ENCODE results near the gene OR2F2.

The OR2F2 gene

DNA sequence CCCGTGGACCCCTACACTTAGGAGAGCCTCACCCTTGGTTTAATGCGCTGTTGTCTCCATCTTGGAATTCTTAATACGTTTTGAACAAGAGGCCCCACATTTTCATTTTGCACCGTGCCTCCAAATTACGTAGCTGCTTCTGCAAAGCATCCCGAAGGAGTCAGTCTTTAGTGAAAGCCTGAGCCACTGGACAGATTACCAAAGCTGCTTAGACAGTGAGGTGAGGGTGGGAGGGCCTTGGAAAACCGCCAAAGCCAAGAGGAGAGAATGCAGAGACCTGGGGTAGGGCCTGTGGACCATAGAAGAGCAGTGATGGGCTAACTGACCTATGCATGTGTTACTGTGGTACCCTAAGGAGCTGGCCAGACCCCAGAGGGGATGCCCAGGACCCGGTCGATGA lies 28.9 kb upstream of the OR2F2 start:
- H3K4me1 Mint-ChIP-seq (ENCODE audit: low read depth): peaks cover 6% of the 10 kb centered on the region

DNA sequence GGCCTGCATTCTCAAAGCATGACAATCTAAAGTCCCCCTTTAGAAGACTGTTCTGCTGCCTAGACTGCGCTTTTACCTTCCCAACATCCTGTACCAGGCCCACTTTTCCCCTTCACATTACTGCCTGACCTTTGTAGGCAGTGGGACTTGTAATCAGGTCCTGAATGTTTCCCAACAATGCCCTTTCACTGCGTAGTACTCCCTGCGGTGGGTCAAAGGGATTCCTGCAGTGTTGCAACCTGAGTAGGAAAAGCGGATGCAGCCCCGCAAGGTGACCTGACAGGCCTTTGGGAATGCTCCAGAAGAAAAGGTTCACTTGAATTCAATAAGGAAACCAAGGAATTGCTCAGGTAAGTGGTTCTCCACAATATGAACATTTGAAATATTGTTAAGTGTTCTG lies 28.1 kb upstream of the OR2F2 start:
- peaks cover 12% of the 10 kb centered on the region for H3K27me3 Mint-ChIP-seq (ENCODE audit: low read depth)
- peaks cover 2% of the 10 kb centered on the region for H3K4me1 Mint-ChIP-seq (ENCODE audit: low read depth)
- H3K4me3 Mint-ChIP-seq: no peak overlapping the region
- no peak overlapping the region for H3K27ac Mint-ChIP-seq
- H3K36me3 Mint-ChIP-seq (ENCODE audit: low read depth): no peaks in the 10 kb centered on the region
- H3K9me3 Mint-ChIP-seq: no peaks in the 10 kb centered on the region

More for the DNA sequence above, 28.9 kb upstream of the OR2F2 start:
- Mint-ChIP-seq H3K27ac (no peak overlapping the region), H3K9me3 (no peaks in the 10 kb centered on the region), H3K4me3 (no peak overlapping the region), H3K36me3 (ENCODE audit: low read depth) (no peaks in the 10 kb centered on the region), H3K27me3 (ENCODE audit: low read depth) (peaks cover 12% of the 10 kb centered on the region)

DNA sequence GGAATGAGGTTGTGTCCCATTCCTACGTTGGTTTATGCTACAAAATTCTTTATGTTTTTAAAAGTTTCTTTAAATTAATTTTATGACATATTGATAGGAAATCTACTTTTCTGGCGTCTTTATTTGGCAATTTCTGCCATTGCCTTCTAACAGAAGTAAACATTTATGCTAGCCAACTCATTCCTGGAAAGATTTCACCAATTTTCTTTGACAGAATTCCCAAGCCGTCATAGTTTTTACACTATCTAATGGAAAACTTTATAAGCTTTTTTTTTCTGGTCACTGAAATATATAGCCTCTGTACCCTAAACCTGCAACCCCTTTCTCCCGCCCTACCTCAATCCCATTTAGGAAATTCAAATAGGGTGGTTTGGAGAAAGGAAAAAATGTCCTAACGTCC lies 26.9 kb upstream of the OR2F2 start:
- Mint-ChIP-seq H3K4me3 (no peak overlapping the region), H3K4me1 (ENCODE audit: low read depth) (no peaks in the 10 kb centered on the region), H3K27ac (no peak overlapping the region), H3K9me3 (no peaks in the 10 kb centered on the region), H3K27me3 (ENCODE audit: low read depth) (peaks cover 12% of the 10 kb centered on the region), H3K36me3 (ENCODE audit: low read depth) (no peaks in the 10 kb centered on the region)

DNA sequence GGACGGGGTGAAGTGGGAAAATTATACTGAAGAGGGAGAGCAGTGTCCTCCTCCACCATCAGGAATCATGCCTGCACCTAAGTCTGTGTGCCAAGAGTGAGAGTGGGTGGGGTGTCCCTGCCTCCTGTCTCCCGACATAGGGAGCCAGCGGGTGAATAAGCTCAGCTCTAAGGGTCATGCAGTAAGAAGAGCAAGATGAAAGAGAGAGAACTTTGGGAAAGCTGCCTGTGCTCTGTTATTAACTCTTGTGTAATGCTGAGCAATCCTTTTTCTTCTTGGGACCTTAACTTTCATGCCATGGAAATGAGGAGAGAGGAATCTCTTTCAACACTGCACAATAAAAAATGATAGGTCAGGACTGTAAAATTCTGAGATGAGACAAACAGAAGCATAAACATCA lies 25.2 kb upstream of the OR2F2 start:
- no peaks in the 10 kb centered on the region for H3K9me3 Mint-ChIP-seq
- H3K27me3 Mint-ChIP-seq (ENCODE audit: low read depth): peaks cover 22% of the 10 kb centered on the region
- H3K4me1 Mint-ChIP-seq (ENCODE audit: low read depth): no peaks in the 10 kb centered on the region
- H3K4me3 Mint-ChIP-seq: no peak overlapping the region
- H3K27ac Mint-ChIP-seq: no peak overlapping the region
- H3K36me3 Mint-ChIP-seq (ENCODE audit: low read depth): no peaks in the 10 kb centered on the region

DNA sequence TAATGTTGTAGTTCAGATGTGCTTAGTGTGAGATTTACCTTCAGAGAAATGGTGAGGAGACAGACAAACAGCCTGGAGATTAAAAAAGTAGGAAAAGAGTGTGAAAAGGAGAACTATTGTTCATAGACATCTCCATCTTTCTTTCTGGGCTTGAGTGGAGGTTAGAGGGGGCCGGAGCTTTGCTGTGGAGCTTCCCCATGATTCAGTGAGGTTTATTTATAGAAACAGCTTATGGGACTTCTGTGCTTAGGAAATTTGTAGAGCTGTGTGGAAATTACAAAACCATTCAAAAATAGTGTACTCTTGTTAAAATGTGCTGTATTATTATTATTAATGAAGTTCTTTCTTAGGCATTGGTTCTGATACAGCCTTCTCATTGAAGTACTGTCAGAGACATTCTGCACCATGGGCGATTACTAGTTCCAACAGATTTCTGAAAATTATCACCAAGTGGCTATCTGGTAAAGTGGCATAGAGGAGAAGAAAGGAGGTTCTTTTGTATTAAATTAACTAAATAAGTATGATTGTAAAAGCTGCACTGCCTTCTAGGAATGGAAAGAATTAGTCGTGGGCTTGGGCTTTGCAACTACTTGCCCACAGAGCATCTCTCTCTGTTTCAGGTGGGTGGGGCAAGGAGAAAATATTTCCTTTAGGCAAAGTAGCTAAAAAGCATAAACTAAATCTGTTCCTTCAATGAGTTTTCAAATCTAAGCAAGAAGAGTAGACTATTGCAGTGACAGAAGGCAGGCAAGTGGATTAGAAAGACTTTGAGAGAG lies 24.4 kb upstream of the OR2F2 start:
- Mint-ChIP-seq H3K27ac (no peak overlapping the region), H3K36me3 (ENCODE audit: low read depth) (no peaks in the 10 kb centered on the region), H3K4me3 (no peak overlapping the region), H3K9me3 (no peaks in the 10 kb centered on the region), H3K27me3 (ENCODE audit: low read depth) (peaks cover 22% of the 10 kb centered on the region), H3K4me1 (ENCODE audit: low read depth) (no peaks in the 10 kb centered on the region)

DNA sequence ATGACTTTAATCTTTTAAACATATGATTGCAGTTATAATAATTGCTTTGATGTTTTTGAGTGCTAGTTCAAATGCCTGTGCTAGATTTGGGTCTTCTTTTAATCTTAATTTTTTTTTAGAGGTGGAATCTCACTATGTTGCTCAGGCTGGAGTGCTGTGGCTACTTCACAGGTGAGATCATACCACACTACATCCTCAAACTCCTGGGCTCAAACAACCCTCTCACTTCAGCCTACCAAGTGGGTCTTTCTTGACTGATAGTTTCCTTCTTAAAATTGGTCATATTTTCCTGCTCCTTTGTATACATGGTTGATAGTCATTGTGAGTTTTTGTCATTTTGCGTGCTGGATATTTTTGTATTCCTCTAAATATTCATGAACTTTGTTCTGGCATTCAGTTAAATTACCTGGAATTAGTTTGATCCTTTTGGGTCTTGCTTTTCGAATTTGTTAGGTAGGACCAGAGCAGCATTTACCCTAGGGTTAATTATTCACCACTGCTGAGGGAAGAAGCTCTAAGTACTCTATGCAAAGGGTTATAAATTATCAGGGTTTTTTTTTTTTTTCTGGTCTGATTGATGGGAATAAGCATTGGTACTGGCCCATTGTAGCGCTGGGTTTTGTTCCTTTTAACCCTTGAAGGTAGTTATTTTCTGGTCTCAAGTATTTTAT lies 21.0 kb upstream of the OR2F2 start:
- Mint-ChIP-seq H3K4me3 (no peak overlapping the region), H3K4me1 (ENCODE audit: low read depth) (no peaks in the 10 kb centered on the region), H3K9me3 (no peaks in the 10 kb centered on the region), H3K36me3 (ENCODE audit: low read depth) (no peaks in the 10 kb centered on the region), H3K27ac (no peak overlapping the region), H3K27me3 (ENCODE audit: low read depth) (peaks cover 32% of the 10 kb centered on the region)

DNA sequence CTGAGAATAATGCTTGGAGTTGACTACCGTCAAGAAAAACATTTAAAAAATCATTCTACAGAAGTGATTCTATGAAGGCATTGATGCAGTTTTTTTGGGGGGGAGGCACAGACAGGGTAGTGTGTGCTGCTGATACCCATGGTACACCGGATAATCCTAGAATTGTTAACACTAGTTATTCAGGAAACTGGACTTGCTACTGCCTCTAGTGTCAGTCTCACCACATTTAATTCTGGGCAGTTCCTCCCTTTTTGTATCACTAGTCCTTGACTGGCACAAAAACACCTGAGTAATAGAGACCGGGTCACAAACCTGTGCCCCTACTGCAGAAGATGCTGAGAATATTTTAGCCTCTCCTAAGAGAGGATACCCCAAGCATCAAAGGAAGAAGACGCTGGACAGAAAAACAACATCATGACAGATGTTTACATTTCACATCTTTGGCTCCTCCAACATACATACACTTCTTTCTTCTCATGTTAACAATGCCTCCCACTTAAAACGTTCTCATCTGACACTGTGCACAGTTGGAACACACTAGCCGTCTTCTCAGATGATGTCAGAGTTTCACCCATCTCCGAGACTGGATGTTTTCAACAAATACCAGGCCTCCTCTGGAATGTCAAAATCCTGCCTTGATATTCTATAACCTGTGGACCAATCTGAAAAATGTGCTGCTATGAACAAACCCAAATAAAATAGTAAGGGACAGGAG lies 19.9 kb upstream of the OR2F2 start:
- Mint-ChIP-seq H3K4me1 (ENCODE audit: low read depth) (no peaks in the 10 kb centered on the region), H3K4me3 (no peak overlapping the region), H3K27me3 (ENCODE audit: low read depth) (peaks cover 38% of the 10 kb centered on the region), H3K9me3 (no peaks in the 10 kb centered on the region), H3K36me3 (ENCODE audit: low read depth) (no peaks in the 10 kb centered on the region), H3K27ac (no peak overlapping the region)

DNA sequence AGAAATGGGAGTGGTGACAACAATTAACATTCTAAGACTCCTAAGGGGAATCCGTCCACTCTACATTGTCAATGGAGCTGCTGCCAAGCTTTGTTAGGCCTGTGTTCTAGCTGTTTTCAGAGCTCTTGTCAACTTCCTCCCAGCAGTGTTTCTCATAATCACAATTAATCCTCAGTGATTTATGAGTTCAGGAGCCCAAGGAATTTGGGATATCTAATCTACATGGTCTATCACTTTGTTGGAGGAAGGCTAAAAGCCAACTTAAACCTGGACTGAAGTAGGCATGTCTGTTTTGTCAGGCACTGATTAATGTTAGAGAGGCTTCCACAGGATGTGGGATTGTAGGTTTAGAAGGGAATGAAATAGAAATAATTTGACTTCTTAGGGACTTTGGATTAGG lies 10.2 kb upstream of the OR2F2 start:
- Mint-ChIP-seq H3K4me1 (ENCODE audit: low read depth) (peaks cover 2% of the 10 kb centered on the region), H3K27ac (no peak overlapping the region), H3K4me3 (no peak overlapping the region), H3K27me3 (ENCODE audit: low read depth) (peaks cover 32% of the 10 kb centered on the region), H3K36me3 (ENCODE audit: low read depth) (no peaks in the 10 kb centered on the region), H3K9me3 (no peaks in the 10 kb centered on the region)

DNA sequence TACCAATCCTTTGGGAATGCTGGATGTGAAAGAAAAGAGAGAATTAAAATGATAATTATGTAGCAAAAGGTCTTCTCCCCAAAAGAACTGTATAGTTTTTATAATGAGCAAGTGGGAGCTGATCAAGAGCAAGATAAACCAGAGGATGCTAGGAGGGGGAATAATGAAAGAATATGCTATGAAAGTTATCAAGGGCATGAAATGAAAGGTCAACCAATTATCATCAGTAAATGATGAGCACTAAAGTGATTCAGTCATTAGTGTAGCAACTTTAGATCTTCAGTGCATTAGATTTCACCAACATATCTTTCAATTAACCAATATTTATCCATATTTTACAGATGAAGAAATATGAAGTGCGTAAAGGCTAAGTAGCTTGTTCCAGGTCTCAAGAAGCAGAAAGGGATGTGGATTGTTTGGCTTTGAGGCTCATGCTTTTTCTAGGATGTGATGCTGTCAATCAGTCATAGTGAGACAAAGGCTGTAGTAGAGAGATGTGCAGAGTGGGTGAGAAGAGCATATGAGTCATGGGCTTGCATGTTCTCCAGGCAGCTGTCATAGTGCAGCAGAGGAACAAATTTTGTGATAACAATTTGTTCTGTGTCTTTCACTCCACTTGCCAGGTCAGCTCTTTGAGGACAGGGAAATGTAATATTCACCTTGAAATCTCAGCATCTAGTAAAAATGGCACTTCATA lies 5.7 kb upstream of the OR2F2 start:
- peaks cover 3% of the 10 kb centered on the region for H3K27me3 Mint-ChIP-seq (ENCODE audit: low read depth)
- H3K9me3 Mint-ChIP-seq: peaks cover 6% of the 10 kb centered on the region
- H3K27ac Mint-ChIP-seq: no peak overlapping the region
- no peak overlapping the region for H3K4me3 Mint-ChIP-seq
- peaks cover 12% of the 10 kb centered on the region for H3K4me1 Mint-ChIP-seq (ENCODE audit: low read depth)
- H3K36me3 Mint-ChIP-seq (ENCODE audit: low read depth): peaks cover 2% of the 10 kb centered on the region

DNA sequence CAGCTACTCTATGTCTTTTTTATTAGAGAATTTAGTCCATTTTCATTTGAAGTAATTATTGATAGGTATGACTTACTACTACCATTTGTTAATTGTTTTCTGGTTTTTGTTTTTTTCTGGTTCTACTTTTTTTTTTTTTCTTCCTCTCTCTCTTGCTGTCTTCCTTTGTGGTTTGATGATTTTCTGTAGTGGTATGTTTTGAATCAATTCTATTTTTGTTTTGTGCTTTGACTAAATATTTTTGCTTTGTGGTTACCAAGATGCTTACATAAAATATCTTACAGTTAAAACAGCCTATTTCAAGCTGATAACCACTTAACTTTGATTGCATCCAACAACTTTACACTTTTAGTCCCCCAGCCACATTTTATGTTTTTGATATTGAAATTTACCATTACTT lies 3.3 kb upstream of the OR2F2 start:
- H3K27ac Mint-ChIP-seq: peak overlapping the region; percentile 4
- H3K27me3 Mint-ChIP-seq (ENCODE audit: low read depth): peaks cover 3% of the 10 kb centered on the region
- H3K9me3 Mint-ChIP-seq: peaks cover 6% of the 10 kb centered on the region
- H3K36me3 Mint-ChIP-seq (ENCODE audit: low read depth): peaks cover 2% of the 10 kb centered on the region
- no peak overlapping the region for H3K4me3 Mint-ChIP-seq
- peaks cover 12% of the 10 kb centered on the region for H3K4me1 Mint-ChIP-seq (ENCODE audit: low read depth)

DNA sequence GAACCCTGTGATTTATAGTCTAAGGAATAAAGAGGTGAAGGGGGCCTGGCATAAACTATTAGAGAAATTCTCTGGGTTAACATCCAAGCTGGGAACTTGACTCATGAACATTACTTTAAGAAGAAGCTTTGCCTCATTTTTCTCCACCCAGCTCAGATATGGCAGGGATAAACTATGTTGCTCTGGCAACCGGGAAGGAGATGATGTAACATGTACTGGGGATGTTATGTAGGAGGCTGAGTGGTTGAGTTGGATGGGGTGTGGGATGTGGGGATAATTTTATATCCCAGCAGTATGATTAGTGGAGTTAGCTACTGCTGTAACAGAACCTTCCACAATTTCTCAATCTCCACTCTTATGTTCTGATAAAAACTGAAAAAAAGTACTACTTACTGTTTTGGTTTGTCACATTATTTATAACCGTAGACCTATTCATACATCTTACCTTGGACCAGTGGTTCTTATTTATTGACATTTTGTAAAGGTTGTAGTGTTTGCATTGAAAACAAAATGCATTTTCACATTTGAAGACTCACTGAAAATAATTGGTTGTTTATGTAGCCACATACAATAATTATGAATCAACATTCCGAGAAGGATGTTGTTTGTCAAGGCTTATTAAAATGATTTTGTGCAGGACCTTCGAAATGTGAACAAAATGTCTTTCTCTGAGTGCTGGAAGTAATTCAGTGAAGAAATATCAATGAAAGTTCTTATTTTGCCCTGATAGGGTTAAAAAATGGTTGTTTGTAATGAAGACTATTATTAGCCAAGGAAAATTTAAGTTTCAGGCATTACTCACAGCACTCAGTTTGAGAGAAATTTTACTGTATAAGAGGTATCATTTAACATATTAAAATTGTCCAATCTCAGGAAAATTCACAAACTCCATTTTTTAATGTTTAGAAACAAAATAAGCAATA lies 1.3 kb downstream of the OR2F2 start:
- Mint-ChIP-seq H3K4me3 (no peak overlapping the region), H3K9me3 (peaks cover 6% of the 10 kb centered on the region), H3K27me3 (ENCODE audit: low read depth) (no peaks in the 10 kb centered on the region), H3K27ac (no peak overlapping the region), H3K4me1 (ENCODE audit: low read depth) (peaks cover 9% of the 10 kb centered on the region), H3K36me3 (ENCODE audit: low read depth) (peaks cover 2% of the 10 kb centered on the region)

DNA sequence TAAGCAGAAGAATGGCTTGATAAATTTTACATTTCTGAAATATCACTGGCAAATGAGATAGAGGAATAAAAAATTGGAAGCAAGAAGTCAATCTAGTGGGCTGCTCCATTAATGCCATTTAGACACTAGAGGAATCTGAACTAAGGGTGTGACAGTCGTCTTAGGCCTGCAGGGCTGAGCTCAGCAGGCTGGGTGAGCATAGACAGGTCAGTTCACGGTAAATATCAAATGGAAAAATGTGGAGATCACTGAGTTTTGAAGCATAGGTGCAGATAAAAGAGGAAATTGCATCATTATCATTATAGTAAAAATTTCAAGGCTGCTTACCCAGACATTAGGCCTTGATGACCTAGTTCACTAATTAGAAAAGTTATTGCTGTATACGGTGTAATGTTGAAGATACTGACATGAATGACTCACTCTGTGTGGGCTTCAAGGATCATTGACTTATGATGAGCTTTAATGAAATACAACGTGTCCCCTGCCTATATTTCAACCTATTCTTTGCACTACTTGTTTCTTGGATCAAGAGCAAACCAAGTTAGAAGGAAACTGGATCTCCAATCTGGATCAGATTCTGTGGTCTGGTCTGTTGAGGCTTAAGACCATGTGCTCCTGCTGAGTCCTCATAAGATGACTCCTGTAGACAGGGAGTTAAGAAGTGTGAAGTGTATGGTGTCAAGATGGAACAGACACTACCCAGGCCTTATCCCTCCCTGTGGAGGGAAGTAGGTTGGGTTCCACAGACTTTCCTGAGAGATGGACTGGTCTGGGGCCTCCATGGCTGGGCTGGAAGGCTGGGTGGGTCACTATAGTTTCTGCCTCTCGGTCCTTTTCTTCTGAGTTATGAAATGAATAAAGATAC lies 3.6 kb downstream of the OR2F2 start:
- Mint-ChIP-seq H3K4me3 (no peak overlapping the region), H3K27ac (no peak overlapping the region), H3K4me1 (ENCODE audit: low read depth) (no peaks in the 10 kb centered on the region), H3K36me3 (ENCODE audit: low read depth) (no peaks in the 10 kb centered on the region), H3K27me3 (ENCODE audit: low read depth) (peaks cover 5% of the 10 kb centered on the region), H3K9me3 (no peaks in the 10 kb centered on the region)

DNA sequence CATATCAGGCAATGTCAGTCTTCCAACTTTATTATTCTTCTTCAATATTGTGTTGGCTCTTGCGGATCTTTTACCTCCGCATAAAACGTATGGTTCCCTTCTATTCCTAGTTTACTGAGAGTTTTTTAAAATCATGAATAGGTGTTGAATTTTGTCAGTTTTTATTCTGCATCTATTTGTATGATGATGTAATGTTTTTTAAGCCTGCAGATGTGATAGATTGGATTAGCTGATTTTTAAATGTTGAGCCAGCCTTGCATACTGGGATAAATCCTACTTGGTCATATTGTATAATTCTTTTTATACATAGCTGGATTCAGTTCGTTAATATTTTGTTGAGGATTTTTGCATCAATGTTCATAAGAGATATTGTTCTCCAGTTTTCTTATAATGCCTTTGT lies 10.4 kb downstream of the OR2F2 start:
- Mint-ChIP-seq H3K36me3 (ENCODE audit: low read depth) (no peaks in the 10 kb centered on the region), H3K27me3 (ENCODE audit: low read depth) (peaks cover 39% of the 10 kb centered on the region), H3K27ac (no peak overlapping the region), H3K4me3 (no peak overlapping the region), H3K9me3 (no peaks in the 10 kb centered on the region), H3K4me1 (ENCODE audit: low read depth) (no peaks in the 10 kb centered on the region)
